Measurements from ENCODE around the gene PJVK. TPM values are rescaled to one million over a fixed set of nuclear protein-coding genes. Genes with fewer than 3 reads are reported as not detected.

PJVK gene
- total and polyA plus RNA-seq, 9 of the 15 experiments (the other 6 are each of a cell fraction or from before 2014, with no cell fraction given), result 0.11 to 1.5 (median 0.73) TPM

GRCh38 chr2:178450774-178451525 is at the start of gene PJVK, which contains the start of gene PRKRA (continued):
- TF ChIP-seq HCFC1 (IDR thresholded peaks at IDR 0.05; ENCODE audit: low read depth, low read length) (peak; percentile 5; the same call in 1 of the 2 replicates), ZBTB17 (CRISPR knock-in tag; IDR thresholded peaks at IDR 0.05) (peak; percentile 66; the same call in 1 of the 2 replicates), MTA3 (IDR thresholded peaks at IDR 0.05; ENCODE audit: borderline replicate concordance) (peak; percentile 94), ZFPM2 (CRISPR knock-in tag; IDR thresholded peaks at IDR 0.05) (no peak), ZNF23 (CRISPR knock-in tag; IDR thresholded peaks at IDR 0.05) (no peak), ZNF407 (IDR thresholded peaks at IDR 0.05; ENCODE audit: low read depth) (peak; percentile 86), IFI16 (CRISPR knock-in tag; IDR thresholded peaks at IDR 0.05) (no peak), ZNF354B (CRISPR knock-in tag; IDR thresholded peaks at IDR 0.05) (no peak), ZNF197 (CRISPR knock-in tag; IDR thresholded peaks at IDR 0.05; ENCODE audit: low read depth) (no peak), MYNN (IDR thresholded peaks at IDR 0.05) (peak; percentile 68; the same call in 1 of the 2 replicates), MYNN (CRISPR knock-in tag; IDR thresholded peaks at IDR 0.05) (no peak), ETV5 (CRISPR knock-in tag; IDR thresholded peaks at IDR 0.05; ENCODE audit: low read depth) (peak; percentile 50; the same call in 1 of the 2 replicates), CEBPB (tag; IDR thresholded peaks at IDR 0.05) (peak; percentile 28; the same call in 1 of the 2 replicates), MAZ (CRISPR knock-in tag; conservative IDR thresholded peaks at IDR 0.05 in 1 of 2, IDR thresholded peaks at IDR 0.05 in 1 of 2) (peak; percentile 96 to 99), HDAC8 (tag; IDR thresholded peaks at IDR 0.05) (peak; percentile 88; the same call in 1 of the 2 replicates), MEF2A (IDR thresholded peaks at IDR 0.05; ENCODE audit: control insufficient read depth, low read depth, low read length) (no peak)
- TF ChIP-seq, protein P1, sequence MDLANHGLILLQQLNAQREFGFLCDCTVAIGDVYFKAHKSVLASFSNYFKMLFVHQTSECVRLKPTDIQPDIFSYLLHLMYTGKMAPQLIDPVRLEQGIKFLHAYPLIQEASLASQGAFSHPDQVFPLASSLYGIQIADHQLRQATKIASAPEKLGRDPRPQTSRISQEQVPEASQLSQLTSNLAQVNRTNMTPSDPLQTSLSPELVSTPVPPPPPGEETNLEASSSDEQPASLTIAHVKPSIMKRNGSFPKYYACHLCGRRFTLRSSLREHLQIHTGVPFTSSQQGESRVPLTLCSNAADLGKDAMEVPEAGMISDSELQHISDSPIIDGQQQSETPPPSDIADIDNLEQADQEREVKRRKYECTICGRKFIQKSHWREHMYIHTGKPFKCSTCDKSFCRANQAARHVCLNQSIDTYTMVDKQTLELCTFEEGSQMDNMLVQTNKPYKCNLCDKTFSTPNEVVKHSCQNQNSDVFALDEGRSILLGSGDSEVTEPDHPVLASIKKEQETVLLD (IDR thresholded peaks at IDR 0.05), result 0 out of 2 replicates have a peak, but pooled peaks have one; percentile 48
- TF ChIP-seq, protein P2, sequence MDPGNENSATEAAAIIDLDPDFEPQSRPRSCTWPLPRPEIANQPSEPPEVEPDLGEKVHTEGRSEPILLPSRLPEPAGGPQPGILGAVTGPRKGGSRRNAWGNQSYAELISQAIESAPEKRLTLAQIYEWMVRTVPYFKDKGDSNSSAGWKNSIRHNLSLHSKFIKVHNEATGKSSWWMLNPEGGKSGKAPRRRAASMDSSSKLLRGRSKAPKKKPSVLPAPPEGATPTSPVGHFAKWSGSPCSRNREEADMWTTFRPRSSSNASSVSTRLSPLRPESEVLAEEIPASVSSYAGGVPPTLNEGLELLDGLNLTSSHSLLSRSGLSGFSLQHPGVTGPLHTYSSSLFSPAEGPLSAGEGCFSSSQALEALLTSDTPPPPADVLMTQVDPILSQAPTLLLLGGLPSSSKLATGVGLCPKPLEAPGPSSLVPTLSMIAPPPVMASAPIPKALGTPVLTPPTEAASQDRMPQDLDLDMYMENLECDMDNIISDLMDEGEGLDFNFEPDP (CRISPR knock-in tag; IDR thresholded peaks at IDR 0.05), result no peak

All from K562 (cell line).